Measurements from ENCODE around the gene GOSR2. TPM values are rescaled to one million over a fixed set of nuclear protein-coding genes. Genes with fewer than 3 reads are reported as not detected.

GOSR2 gene
- total RNA-seq, 2 donors from 2014 or later: 30.9 to 94.8 TPM

- Histone ChIP-seq H3K4me1 (ENCODE audit: control insufficient read depth in 1 of 2, low read depth in 2 of 2) (no peaks in the 10 kb centered on the region), H3K9me3 (no peaks in the 10 kb centered on the region), H3K4me3 (no peak overlapping the region), H3K27ac (no peak overlapping the region), H3K36me3 (no peaks in the 10 kb centered on the region), H3K27me3 (replicated peaks; ENCODE audit: insufficient read depth) (no peaks in the 10 kb centered on the region)
- TF ChIP-seq, protein P1, sequence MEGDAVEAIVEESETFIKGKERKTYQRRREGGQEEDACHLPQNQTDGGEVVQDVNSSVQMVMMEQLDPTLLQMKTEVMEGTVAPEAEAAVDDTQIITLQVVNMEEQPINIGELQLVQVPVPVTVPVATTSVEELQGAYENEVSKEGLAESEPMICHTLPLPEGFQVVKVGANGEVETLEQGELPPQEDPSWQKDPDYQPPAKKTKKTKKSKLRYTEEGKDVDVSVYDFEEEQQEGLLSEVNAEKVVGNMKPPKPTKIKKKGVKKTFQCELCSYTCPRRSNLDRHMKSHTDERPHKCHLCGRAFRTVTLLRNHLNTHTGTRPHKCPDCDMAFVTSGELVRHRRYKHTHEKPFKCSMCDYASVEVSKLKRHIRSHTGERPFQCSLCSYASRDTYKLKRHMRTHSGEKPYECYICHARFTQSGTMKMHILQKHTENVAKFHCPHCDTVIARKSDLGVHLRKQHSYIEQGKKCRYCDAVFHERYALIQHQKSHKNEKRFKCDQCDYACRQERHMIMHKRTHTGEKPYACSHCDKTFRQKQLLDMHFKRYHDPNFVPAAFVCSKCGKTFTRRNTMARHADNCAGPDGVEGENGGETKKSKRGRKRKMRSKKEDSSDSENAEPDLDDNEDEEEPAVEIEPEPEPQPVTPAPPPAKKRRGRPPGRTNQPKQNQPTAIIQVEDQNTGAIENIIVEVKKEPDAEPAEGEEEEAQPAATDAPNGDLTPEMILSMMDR (IDR thresholded peaks at IDR 0.05): no peak
- ATAC-seq (ENCODE audit: insufficient number of reproducible peaks, low FRiP score, low read depth) (no peak), DNase-seq (ENCODE audit: low spot score) (no peak)
Measured at GRCh38 chr17:46898364-46898763, 24.6 kb upstream of the GOSR2 start.

- no peak for DNase-seq (ENCODE audit: low spot score)
- no peaks in the 10 kb centered on the region for H3K9me3 ChIP-seq
- H3K4me3 ChIP-seq: no peak overlapping the region
- ATAC-seq (ENCODE audit: insufficient number of reproducible peaks, low FRiP score, low read depth): no peak
- no peaks in the 10 kb centered on the region for H3K4me1 ChIP-seq (ENCODE audit: control insufficient read depth in 1 of 2, low read depth in 2 of 2)
- no peaks in the 10 kb centered on the region for H3K27me3 ChIP-seq (replicated peaks; ENCODE audit: insufficient read depth)
- H3K27ac ChIP-seq: no peak overlapping the region
- no peaks in the 10 kb centered on the region for H3K36me3 ChIP-seq
- TF ChIP-seq, protein P1 (IDR thresholded peaks at IDR 0.05): no peak
Measured at GRCh38 chr17:46898860-46899259, 24.1 kb upstream of the GOSR2 start.

DNA sequence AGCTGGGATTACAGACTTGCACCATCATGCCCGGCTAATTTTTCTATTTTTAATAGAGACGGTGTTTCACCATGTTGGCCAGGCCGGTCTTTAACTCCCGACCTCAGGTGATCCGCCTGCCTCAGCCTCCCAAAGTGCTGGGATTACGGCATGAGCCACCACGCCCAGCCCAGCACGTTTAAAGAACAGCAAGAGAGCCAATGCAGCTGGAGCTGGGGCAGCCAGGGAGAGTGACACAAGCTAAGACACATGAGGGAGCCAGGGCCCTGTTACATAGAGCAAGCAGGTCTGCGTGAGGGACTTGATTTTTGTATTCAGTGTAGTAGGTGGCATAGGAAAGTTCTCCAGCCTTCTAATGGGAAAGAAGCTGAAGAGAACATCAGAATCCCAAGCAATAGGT is 21.7 kb upstream of the GOSR2 start:
- ATAC-seq (ENCODE audit: insufficient number of reproducible peaks, low FRiP score, low read depth): no peak

DNA sequence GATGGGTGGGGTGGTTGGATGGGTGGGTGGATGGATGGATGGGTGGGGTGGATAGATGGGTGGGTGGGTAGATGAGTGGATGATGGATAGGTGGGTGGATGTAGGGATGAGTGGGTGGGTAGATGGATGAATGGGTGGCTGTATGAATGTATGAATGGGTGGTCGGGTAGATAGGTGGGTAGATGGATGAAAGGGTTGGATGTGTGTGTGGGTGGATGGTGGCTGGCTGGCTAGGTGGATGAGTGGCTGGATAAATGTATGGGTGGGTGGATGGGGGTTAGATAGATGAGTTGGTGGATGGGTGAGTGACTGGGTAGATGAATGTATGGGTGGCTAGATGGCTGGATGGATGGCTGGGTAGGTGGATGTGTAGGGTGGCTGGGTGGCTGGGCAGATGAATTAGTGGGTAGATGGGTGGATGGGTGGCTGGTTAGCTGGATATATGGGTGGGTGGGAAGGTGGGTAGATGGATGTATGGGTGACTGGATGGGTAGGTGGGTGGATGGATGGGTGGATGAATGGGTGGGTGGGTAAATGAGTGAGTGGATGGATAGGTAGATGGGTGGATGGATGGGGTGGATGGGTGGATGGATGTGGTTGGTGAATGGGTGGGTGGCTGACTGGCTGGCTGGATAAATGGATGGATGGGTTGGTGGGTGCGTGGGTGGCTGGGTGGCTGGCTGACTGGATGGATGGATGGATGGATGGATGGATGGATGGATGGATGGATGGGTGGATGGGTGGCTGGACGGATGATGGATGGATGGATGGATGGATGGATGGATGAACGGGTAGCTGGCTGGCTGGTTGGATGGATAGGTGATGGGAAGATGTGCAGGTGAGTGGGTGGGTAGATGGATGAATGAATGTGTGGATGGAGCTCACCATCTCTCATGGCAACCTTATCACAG is 18.9 kb upstream of the GOSR2 start:
- no peak for DNase-seq (ENCODE audit: low spot score)
- H3K36me3 ChIP-seq: no peaks in the 10 kb centered on the region
- no peaks in the 10 kb centered on the region for H3K27me3 ChIP-seq (replicated peaks; ENCODE audit: insufficient read depth)
- no peaks in the 10 kb centered on the region for H3K4me1 ChIP-seq (ENCODE audit: control insufficient read depth in 1 of 2, low read depth in 2 of 2)
- no peaks in the 10 kb centered on the region for H3K9me3 ChIP-seq
- TF ChIP-seq, protein P1 (IDR thresholded peaks at IDR 0.05): no peak
- no peak for ATAC-seq (ENCODE audit: insufficient number of reproducible peaks, low FRiP score, low read depth)
- H3K4me3 ChIP-seq: no peak overlapping the region
- H3K27ac ChIP-seq: no peak overlapping the region

More for the DNA sequence above, 21.7 kb upstream of the GOSR2 start:
- Histone ChIP-seq H3K4me3 (no peak overlapping the region), H3K9me3 (no peaks in the 10 kb centered on the region), H3K36me3 (no peaks in the 10 kb centered on the region), H3K27me3 (replicated peaks; ENCODE audit: insufficient read depth) (no peaks in the 10 kb centered on the region), H3K4me1 (ENCODE audit: control insufficient read depth in 1 of 2, low read depth in 2 of 2) (no peaks in the 10 kb centered on the region), H3K27ac (no peak overlapping the region)
- no peak for DNase-seq (ENCODE audit: low spot score)
- TF ChIP-seq, protein P1 (IDR thresholded peaks at IDR 0.05): no peak

- ATAC-seq (ENCODE audit: insufficient number of reproducible peaks, low FRiP score, low read depth): no peak
- Histone ChIP-seq H3K4me3 (no peak overlapping the region), H3K27me3 (replicated peaks; ENCODE audit: insufficient read depth) (no peaks in the 10 kb centered on the region), H3K9me3 (no peaks in the 10 kb centered on the region), H3K27ac (no peak overlapping the region), H3K36me3 (no peaks in the 10 kb centered on the region), H3K4me1 (ENCODE audit: control insufficient read depth in 1 of 2, low read depth in 2 of 2) (no peaks in the 10 kb centered on the region)
- TF ChIP-seq, protein P1 (IDR thresholded peaks at IDR 0.05): no peak
- no peak for DNase-seq (ENCODE audit: low spot score)
Measured at GRCh38 chr17:46908068-46908737, 14.8 kb upstream of the GOSR2 start.
